HL-60 (cell line): ENCODE results near the gene IL1RAPL1.

Experiments used
- DNase-seq, 2 experiments: peaks; one replicate each; pipeline ENCODE4 v3.0.0-alpha.2; 2010 to 2020; ENCODE audit warnings: low read depth in 1 of 2, low spot score in 1 of 2
- H3K27ac ChIP-seq: fragments of 250-450 bp; sonication (Bioruptor Pico); replicated peaks from 2 replicates; pipeline ENCODE4 v1.5.1; 2020; ENCODE audit warnings: mild to moderate bottlenecking, moderate library complexity
- H3K27me3 ChIP-seq: fragments of 250-450 bp; sonication (Bioruptor Pico); 2 replicates; pipeline ENCODE4 v1.5.1; 2021; ENCODE audit warnings: mild to moderate bottlenecking, moderate library complexity; ENCODE audit not compliant: insufficient read depth, poor library complexity, severe bottlenecking
- H3K4me3 ChIP-seq: replicated peaks from 2 replicates; pipeline ENCODE4 v1.5.1; 2011; ENCODE audit warnings: mild to moderate bottlenecking, control low read depth, low read length; ENCODE audit not compliant: insufficient read depth
- CTCF ChIP-seq: IDR thresholded peaks from one replicate; pipeline ENCODE4 v1.5.1; 2011; ENCODE audit warnings: low read length, control low read depth, inconsistent platforms; ENCODE audit not compliant: insufficient read depth
- GABPA ChIP-seq: IDR thresholded peaks from 2 replicates; pipeline ENCODE4 v1.6.1; 2012; ENCODE audit warnings: low read depth
- POLR2AphosphoS5 ChIP-seq: IDR thresholded peaks from 2 replicates; pipeline ENCODE4 v1.6.1; 2012; ENCODE audit warnings: low read depth
- REST ChIP-seq: IDR thresholded peaks from 2 replicates; pipeline ENCODE4 v1.6.1; 2012; ENCODE audit warnings: low read depth; ENCODE audit not compliant: insufficient replicate concordance
- SPI1 ChIP-seq: IDR thresholded peaks from 2 replicates; pipeline ENCODE4 v1.6.1; 2012; ENCODE audit warnings: low read depth, mild to moderate bottlenecking, borderline replicate concordance

Gene IL1RAPL1

DNA sequence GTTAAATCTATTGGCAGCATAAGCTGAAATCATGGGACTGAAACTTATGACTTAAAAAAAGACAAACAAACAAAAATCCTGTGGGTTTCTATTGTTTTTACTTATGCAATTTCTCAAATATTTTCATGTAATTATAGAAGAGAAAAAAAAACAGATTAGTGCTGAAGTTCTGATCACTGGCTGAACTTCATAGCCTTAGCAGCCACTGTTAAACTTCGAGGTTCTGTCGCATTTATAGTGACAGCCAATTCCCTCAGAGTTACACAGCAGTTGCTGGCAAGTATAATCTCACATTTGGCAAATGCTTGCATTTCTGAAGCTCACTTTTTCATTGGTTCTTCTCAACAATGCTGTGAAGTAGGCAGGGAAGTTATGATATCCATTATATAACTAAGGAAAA is 879.2 kb downstream of the IL1RAPL1 start:
- no peaks in the 10 kb centered on the region for H3K27me3 ChIP-seq
- no peak for TF ChIP-seq CTCF
- no peak for TF ChIP-seq REST
- no peak for TF ChIP-seq POLR2AphosphoS5
- no peak for TF ChIP-seq GABPA
- TF ChIP-seq SPI1: no peak

DNA sequence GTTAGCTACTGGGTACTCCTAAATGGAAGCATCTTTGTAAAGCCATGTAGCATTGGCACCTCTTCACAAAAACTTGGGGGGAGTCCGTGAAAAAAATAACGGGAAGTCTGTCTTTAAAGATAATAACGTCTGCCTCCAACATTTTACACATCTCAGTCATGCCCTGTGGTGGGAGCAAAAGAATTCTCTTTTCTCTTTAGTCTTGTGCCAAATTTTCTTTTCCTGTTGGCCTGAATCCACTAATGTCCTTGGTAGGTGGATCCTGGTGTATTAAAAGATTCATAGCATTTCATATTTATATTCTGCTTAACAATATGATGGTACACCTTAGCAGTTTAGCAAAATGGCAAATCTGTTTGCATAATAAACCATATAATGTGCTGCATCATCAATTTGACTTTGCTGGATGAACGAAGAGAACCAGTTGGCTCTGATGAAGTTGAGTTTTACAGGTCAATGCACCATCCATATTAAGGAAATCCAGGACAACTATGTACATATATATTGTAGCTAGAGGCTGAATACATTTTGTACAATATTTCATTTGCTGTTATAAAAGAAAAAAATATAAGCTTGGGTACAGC is 881.8 kb downstream of the IL1RAPL1 start:
- TF ChIP-seq CTCF (no peak), GABPA (no peak), SPI1 (no peak), POLR2AphosphoS5 (no peak), REST (no peak)
- DNase-seq: no peak
- Histone ChIP-seq H3K27ac (no peak overlapping the region), H3K27me3 (no peaks in the 10 kb centered on the region), H3K4me3 (no peak overlapping the region)

More for the DNA sequence above, 879.2 kb downstream of the IL1RAPL1 start:
- DNase-seq: no peak
- no peak overlapping the region for H3K4me3 ChIP-seq
- H3K27ac ChIP-seq: no peak overlapping the region

DNA sequence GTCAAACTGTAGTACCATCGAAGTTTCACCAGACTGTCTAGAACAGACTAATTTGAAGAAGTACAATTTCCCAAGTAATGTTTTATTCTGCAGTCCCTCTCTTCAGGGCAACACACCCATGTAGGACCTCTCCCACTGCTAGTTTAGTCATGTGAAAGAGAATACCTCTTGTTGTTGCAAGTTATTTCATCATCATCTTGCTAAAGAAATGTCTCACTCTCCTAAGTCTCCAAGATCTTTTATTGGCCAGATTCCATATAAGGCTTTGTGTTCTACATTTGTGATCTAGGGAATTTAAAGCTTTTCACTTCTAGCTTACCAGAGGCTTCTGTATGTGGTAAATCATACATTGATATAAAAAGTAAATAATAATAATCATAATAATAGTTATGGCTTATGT is 882.8 kb downstream of the IL1RAPL1 start:
- H3K27me3 ChIP-seq: no peaks in the 10 kb centered on the region
- no peak overlapping the region for H3K4me3 ChIP-seq
- no peak for DNase-seq
- no peak for TF ChIP-seq CTCF
- TF ChIP-seq SPI1: no peak
- TF ChIP-seq REST: no peak
- no peak for TF ChIP-seq GABPA
- no peak for TF ChIP-seq POLR2AphosphoS5
- no peak overlapping the region for H3K27ac ChIP-seq
